Transverse colon (tissue), 3 donors: ENCODE measurements around the gene AHDC1.
"Not testable (repeated sequence)": the region's sequence is repeated elsewhere in the genome, so short reads cannot be mapped to it uniquely, and the experiment has no call there.

Experiments used
- POLR2A ChIP-seq: fragments of 450-650 bp; IDR thresholded peaks from one replicate; pipeline ENCODE4 v1.6.1; 2016; ENCODE audit warnings: antibody characterized with exemption, mild to moderate bottlenecking, moderate library complexity
- TF ChIP-seq, protein P1 (sequence below), 5 experiments: fragments of 200-600 bp in 3 of 5; fragments of 450-650 bp in 2 of 5; sonication (generic) in 3 of 5; IDR thresholded peaks; 1 replicate in 2 of 5; 2 replicates in 3 of 5; pipeline ENCODE4 v1.5.1; 2016 to 2017; ENCODE audit warnings: antibody characterized with exemption in 5 of 5, inconsistent platforms in 3 of 5, mild to moderate bottlenecking in 2 of 5, moderate library complexity in 1 of 5

DNA sequence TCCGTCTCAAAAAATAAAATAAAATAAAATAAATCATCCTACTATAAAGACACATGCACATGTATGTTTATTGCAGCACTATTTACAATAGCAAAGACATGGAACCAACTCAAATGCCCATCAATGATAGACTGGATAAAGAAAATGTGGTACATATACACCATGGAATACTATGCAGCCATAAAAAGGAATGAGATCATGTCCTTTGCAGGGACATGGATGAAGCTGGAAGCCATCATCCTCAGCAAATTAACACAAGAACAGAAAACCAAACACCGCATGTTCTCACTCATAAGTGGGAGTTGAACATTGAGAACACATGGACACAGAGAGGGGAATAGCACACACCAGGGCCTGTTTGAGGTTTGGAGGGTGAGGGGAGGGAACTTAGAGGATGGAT is 102.8 kb downstream of the AHDC1 start:
- TF ChIP-seq POLR2A, result not testable (repeated sequence)
- TF ChIP-seq, protein P1, sequence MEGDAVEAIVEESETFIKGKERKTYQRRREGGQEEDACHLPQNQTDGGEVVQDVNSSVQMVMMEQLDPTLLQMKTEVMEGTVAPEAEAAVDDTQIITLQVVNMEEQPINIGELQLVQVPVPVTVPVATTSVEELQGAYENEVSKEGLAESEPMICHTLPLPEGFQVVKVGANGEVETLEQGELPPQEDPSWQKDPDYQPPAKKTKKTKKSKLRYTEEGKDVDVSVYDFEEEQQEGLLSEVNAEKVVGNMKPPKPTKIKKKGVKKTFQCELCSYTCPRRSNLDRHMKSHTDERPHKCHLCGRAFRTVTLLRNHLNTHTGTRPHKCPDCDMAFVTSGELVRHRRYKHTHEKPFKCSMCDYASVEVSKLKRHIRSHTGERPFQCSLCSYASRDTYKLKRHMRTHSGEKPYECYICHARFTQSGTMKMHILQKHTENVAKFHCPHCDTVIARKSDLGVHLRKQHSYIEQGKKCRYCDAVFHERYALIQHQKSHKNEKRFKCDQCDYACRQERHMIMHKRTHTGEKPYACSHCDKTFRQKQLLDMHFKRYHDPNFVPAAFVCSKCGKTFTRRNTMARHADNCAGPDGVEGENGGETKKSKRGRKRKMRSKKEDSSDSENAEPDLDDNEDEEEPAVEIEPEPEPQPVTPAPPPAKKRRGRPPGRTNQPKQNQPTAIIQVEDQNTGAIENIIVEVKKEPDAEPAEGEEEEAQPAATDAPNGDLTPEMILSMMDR (IDR thresholded peaks at IDR 0.05), result not testable (repeated sequence)
